Astrocyte (in vitro differentiated cells and primary cell): ENCODE data around the gene HDAC3.

Experiments
- CTCF ChIP-seq: IDR thresholded peaks from 2 replicates; pipeline ENCODE4 v1.5.1; 2011; ENCODE audit warnings: low read depth, mild to moderate bottlenecking, inconsistent platforms, low read length, moderate library complexity; ENCODE audit not compliant: insufficient read depth
- EZH2 ChIP-seq: IDR thresholded peaks from 2 replicates; pipeline ENCODE4 v1.6.1; 2012; ENCODE audit warnings: mild to moderate bottlenecking, low read length, inconsistent platforms; ENCODE audit not compliant: insufficient read depth

- no peak for TF ChIP-seq CTCF
- TF ChIP-seq EZH2, result no peak
These were observed 62.5 kb downstream of the HDAC3 start for GRCh38 chr5:141574122-141574510.
